Neural progenitor cell (in vitro differentiated cells): ENCODE results near the gene GBP3. TPM values are rescaled to one million over a fixed set of nuclear protein-coding genes. Genes with fewer than 3 reads are reported as not detected.
"Not testable (repeated sequence)": the region's sequence is repeated elsewhere in the genome, so short reads cannot be mapped to it uniquely, and the experiment has no call there.

Experiments used
- DNase-seq: peaks from one replicate; pipeline ENCODE4 v3.0.0-alpha.2; 2016; ENCODE audit warnings: low spot score
- H2AFZ ChIP-seq: fragments of 200-600 bp; sonication (generic); replicated peaks from 2 replicates; pipeline ENCODE4 v1.6.1; 2016; ENCODE audit warnings: antibody characterized with exemption
- H3F3A ChIP-seq: fragments of 200-600 bp; sonication (generic); 2 replicates; pipeline ENCODE4 v1.6.1; 2016; ENCODE audit warnings: antibody characterized with exemption, low read depth
- H3K27ac ChIP-seq: fragments of 200-600 bp; sonication (generic); 2 replicates; pipeline ENCODE4 v1.5.1; 2016; ENCODE audit warnings: mild to moderate bottlenecking
- H3K27me3 ChIP-seq: fragments of 200-600 bp; sonication (generic); 2 replicates; pipeline ENCODE4 v1.6.1; 2016; ENCODE audit warnings: mild to moderate bottlenecking, moderate library complexity
- H3K36me3 ChIP-seq: fragments of 200-600 bp; sonication (generic); 2 replicates; pipeline ENCODE4 v1.5.1; 2016
- H3K4me1 ChIP-seq: fragments of 200-600 bp; sonication (generic); 2 replicates; pipeline ENCODE4 v1.6.1; 2016; ENCODE audit warnings: mixed run types
- H3K4me2 ChIP-seq: fragments of 200-600 bp; sonication (generic); 2 replicates; pipeline ENCODE4 v1.6.1; 2016
- H3K4me3 ChIP-seq: fragments of 200-600 bp; sonication (generic); 2 replicates; pipeline ENCODE4 v1.5.1; 2016
- H3K79me2 ChIP-seq: fragments of 200-600 bp; sonication (generic); 2 replicates; pipeline ENCODE4 v1.6.1; 2016; ENCODE audit warnings: low read depth
- H3K9ac ChIP-seq: fragments of 200-600 bp; sonication (generic); 2 replicates; pipeline ENCODE4 v1.6.1; 2016
- H3K9me3 ChIP-seq: fragments of 200-600 bp; sonication (generic); 2 replicates; pipeline ENCODE4 v1.5.1; 2016; ENCODE audit warnings: low read depth
- H4K20me1 ChIP-seq: fragments of 200-600 bp; sonication (generic); 2 replicates; pipeline ENCODE4 v1.6.1; 2016; ENCODE audit warnings: low read depth
- H3K27ac Mint-ChIP-seq: 3 replicates; pipeline ENCODE4 v1.8.0; 2021; ENCODE audit warnings: mixed read lengths
- H3K27me3 Mint-ChIP-seq: 2 replicates; pipeline ENCODE4 v1.8.0; 2022; ENCODE audit warnings: low read depth, mild to moderate bottlenecking, inconsistent platforms, moderate library complexity, mixed read lengths; ENCODE audit not compliant: insufficient read depth
- H3K36me3 Mint-ChIP-seq: 3 replicates; pipeline ENCODE4 v1.8.0; 2021; ENCODE audit warnings: mixed read lengths
- H3K4me1 Mint-ChIP-seq: 3 replicates; pipeline ENCODE4 v1.8.0; 2021; ENCODE audit warnings: mixed read lengths
- H3K4me3 Mint-ChIP-seq: 3 replicates; pipeline ENCODE4 v1.8.0; 2021; ENCODE audit warnings: mild to moderate bottlenecking, moderate library complexity, mixed read lengths
- H3K9me3 Mint-ChIP-seq: 3 replicates; pipeline ENCODE4 v1.8.0; 2020; ENCODE audit warnings: mixed read lengths
- CTCF ChIP-seq: fragments of 200-600 bp; sonication (generic); IDR thresholded peaks from 2 replicates; pipeline ENCODE4 v1.5.1; 2017; ENCODE audit warnings: antibody characterized with exemption, mild to moderate bottlenecking
- EZH2 ChIP-seq: fragments of 200-600 bp; sonication (generic); IDR thresholded peaks from 2 replicates; pipeline ENCODE4 v1.6.1; 2017; ENCODE audit warnings: antibody characterized with exemption, mild to moderate bottlenecking, moderate library complexity
- EZH2phosphoT487 ChIP-seq: fragments of 200-600 bp; sonication (generic); IDR thresholded peaks from 2 replicates; pipeline ENCODE4 v1.6.1; 2017; ENCODE audit warnings: antibody characterized with exemption
- total RNA-seq: library from RNA; depleted of rRNA; stranded (reverse); fragments of >200 nt; gene quantifications from 2 replicates; pipeline ENCODE4 v1.2.3, GENCODE V29; 2015; ENCODE audit warnings: low replicate concordance

Gene GBP3
- total RNA-seq, 1 donor from 2014 or later: not detected

- Histone ChIP-seq H3K9me3 (no peaks in the 10 kb centered on the region), H3F3A (no peaks in the 10 kb centered on the region), H3K27me3 (no peaks in the 10 kb centered on the region), H2AFZ (no peak overlapping the region), H3K36me3 (no peaks in the 10 kb centered on the region), H3K4me2 (no peak overlapping the region), H3K4me3 (no peak overlapping the region), H3K4me1 (no peaks in the 10 kb centered on the region), H4K20me1 (no peaks in the 10 kb centered on the region), H3K9ac (no peak overlapping the region), H3K79me2 (no peaks in the 10 kb centered on the region), H3K27ac (no peak overlapping the region)
- Mint-ChIP-seq H3K27me3 (no peaks in the 10 kb centered on the region), H3K36me3 (no peaks in the 10 kb centered on the region), H3K27ac (no peak overlapping the region), H3K4me1 (no peaks in the 10 kb centered on the region), H3K9me3 (no peaks in the 10 kb centered on the region), H3K4me3 (no peak overlapping the region)
- TF ChIP-seq EZH2phosphoT487: no peak
- no peak for TF ChIP-seq EZH2
- TF ChIP-seq CTCF: no peak
- no peak for DNase-seq
Observed at GRCh38 chr1:89037186-89037585, 14.5 kb upstream of the GBP3 start.

GRCh38 chr1:89035080-89035479, 12.4 kb upstream of the GBP3 start:
- no peaks in the 10 kb centered on the region for H3K4me1 ChIP-seq
- H3K27me3 ChIP-seq: no peaks in the 10 kb centered on the region
- Mint-ChIP-seq H3K27ac (no peak overlapping the region), H3K4me3 (no peak overlapping the region), H3K4me1 (no peaks in the 10 kb centered on the region), H3K9me3 (no peaks in the 10 kb centered on the region), H3K27me3 (no peaks in the 10 kb centered on the region), H3K36me3 (no peaks in the 10 kb centered on the region)
- no peak for TF ChIP-seq EZH2phosphoT487
- no peak for TF ChIP-seq CTCF
- no peak for TF ChIP-seq EZH2
- no peak overlapping the region for H3K4me3 ChIP-seq
- no peaks in the 10 kb centered on the region for H3K36me3 ChIP-seq
- H3K9me3 ChIP-seq: no peaks in the 10 kb centered on the region
- H3F3A ChIP-seq: no peaks in the 10 kb centered on the region
- no peaks in the 10 kb centered on the region for H4K20me1 ChIP-seq
- no peak overlapping the region for H2AFZ ChIP-seq
- no peaks in the 10 kb centered on the region for H3K79me2 ChIP-seq
- DNase-seq: no peak
- H3K27ac ChIP-seq: no peak overlapping the region
- H3K4me2 ChIP-seq: no peak overlapping the region
- H3K9ac ChIP-seq: no peak overlapping the region

GRCh38 chr1:89034004-89034403, 11.3 kb upstream of the GBP3 start:
- not testable (repeated sequence) for H3K4me3 ChIP-seq, H3K27me3 Mint-ChIP-seq, H3K4me1 Mint-ChIP-seq, H3K36me3 ChIP-seq, H3K79me2 ChIP-seq, H3K36me3 Mint-ChIP-seq, H3K4me3 Mint-ChIP-seq, H3F3A ChIP-seq, H3K4me2 ChIP-seq, H3K27me3 ChIP-seq, H3K27ac Mint-ChIP-seq, H3K9me3 Mint-ChIP-seq, H3K27ac ChIP-seq, H4K20me1 ChIP-seq, DNase-seq, H3K9ac ChIP-seq, H2AFZ ChIP-seq, H3K9me3 ChIP-seq, H3K4me1 ChIP-seq

GRCh38 chr1:89029051-89029450, 6.4 kb upstream of the GBP3 start:
- H3K9me3 Mint-ChIP-seq, H3K27me3 Mint-ChIP-seq, H3K27ac Mint-ChIP-seq, H3K4me3 ChIP-seq, H3K27me3 ChIP-seq, DNase-seq, H3K79me2 ChIP-seq, H3K4me2 ChIP-seq, H3K4me1 ChIP-seq, H3K27ac ChIP-seq, H3F3A ChIP-seq, H3K4me3 Mint-ChIP-seq, H3K36me3 Mint-ChIP-seq, H4K20me1 ChIP-seq, H3K4me1 Mint-ChIP-seq, H3K36me3 ChIP-seq, H3K9ac ChIP-seq, H3K9me3 ChIP-seq, H2AFZ ChIP-seq: not testable (repeated sequence)
